RPMI7951 (cell line): ENCODE results near the gene HPS6. TPM values are rescaled to one million over a fixed set of nuclear protein-coding genes. Genes with fewer than 3 reads are reported as not detected.
A peak's percentile ranks its signal among the peaks of the same experiment; 100 is the strongest.
"Not testable (repeated sequence)": the region's sequence is repeated elsewhere in the genome, so short reads cannot be mapped to it uniquely, and the experiment has no call there.

ENCODE experiments used
- DNase-seq: peaks from one replicate; pipeline ENCODE4 v3.0.0-alpha.2; 2012; ENCODE audit warnings: low read depth
- total RNA-seq: library from RNA; depleted of rRNA; stranded (reverse); fragments of >200 nt; shearing (Covaris generic); gene quantifications from 2 replicates; pipeline ENCODE4 v1.2.3, GENCODE V29; 2014; rRNA removed

The HPS6 gene
- 5.3 and 10.7 TPM in 2 replicates for total RNA-seq

GRCh38 chr10:102064868-102065560, at the start of gene HPS6:
TSS of gene HPS6 (plus strand) at chr10:102065349. CDS start at chr10:102065475, 126 bp downstream.
- peak; percentile 90 for DNase-seq

- no peak for DNase-seq
These were observed 48.7 kb upstream of the HPS6 start for GRCh38 chr10:102016416-102016815.

GRCh38 chr10:102017295-102017694, 47.9 kb upstream of the HPS6 start:
- DNase-seq, result no peak

- DNase-seq, result no peak
These were observed 44.2 kb upstream of the HPS6 start for GRCh38 chr10:102020938-102021337.

- no peak for DNase-seq
These were observed 40.4 kb upstream of the HPS6 start for GRCh38 chr10:102024799-102025198.

- DNase-seq, result no peak
These were observed 37.9 kb upstream of the HPS6 start for GRCh38 chr10:102027261-102027660.

- DNase-seq, result no peak
These were observed 31.4 kb upstream of the HPS6 start for GRCh38 chr10:102033787-102034186.

GRCh38 chr10:102035807-102036206, 29.3 kb upstream of the HPS6 start:
- not testable (repeated sequence) for DNase-seq

GRCh38 chr10:102038410-102038809, 26.7 kb upstream of the HPS6 start:
- DNase-seq, result no peak

- no peak for DNase-seq
These were observed 24.7 kb upstream of the HPS6 start for GRCh38 chr10:102040305-102041050.

- no peak for DNase-seq
These were observed 19.9 kb upstream of the HPS6 start for GRCh38 chr10:102045292-102045691.

GRCh38 chr10:102046095-102046494, 19.1 kb upstream of the HPS6 start:
- no peak for DNase-seq

- DNase-seq, result not testable (repeated sequence)
These were observed 10.1 kb upstream of the HPS6 start for GRCh38 chr10:102054881-102055646.

GRCh38 chr10:102055647-102056419, 9.3 kb upstream of the HPS6 start, which contains the start of gene ARMH3:
TSS of gene ARMH3 (minus strand) at chr10:102056173. CDS start at chr10:102040114, 16,059 bp downstream.
- DNase-seq, result peak; percentile 96

GRCh38 chr10:102059987-102060386, 5.2 kb upstream of the HPS6 start:
- DNase-seq, result no peak

GRCh38 chr10:102064503-102064867, 664 bp upstream of the HPS6 start:
- DNase-seq, result no peak

- peak; percentile 31 for DNase-seq
These were observed 631 bp downstream of the HPS6 start for GRCh38 chr10:102065561-102066398.

- no peak for DNase-seq
These were observed 1.4 kb downstream of the HPS6 start for GRCh38 chr10:102066399-102067088.

GRCh38 chr10:102067091-102067916, 2.2 kb downstream of the HPS6 start:
- DNase-seq, result no peak
